WTC11 (cell line): ENCODE measurements around the gene CHPT1. TPM values are rescaled to one million over a fixed set of nuclear protein-coding genes. Genes with fewer than 3 reads are reported as not detected.
A peak's percentile ranks its signal among the peaks of the same experiment; 100 is the strongest.

Experiments used
- ATAC-seq: fragments of 200-7000 bp; cut with Tn5 transposase; 2 replicates; pipeline ENCODE4 v1.10.0; 2021; ENCODE audit warnings: mild to moderate bottlenecking, moderate library complexity
- CTCF ChIA-PET: fragments of 300-600 bp; sonication (Branson Sonifier 250); formaldehyde crosslinking; loops from one replicate; lab custom pipeline; 2021; ENCODE audit warnings: antibody characterized with exemption; lab: Charles Lee
- POLR2A ChIA-PET: fragments of 350-600 bp; sonication (Branson Sonifier 250); formaldehyde crosslinking; loops from one replicate; lab custom pipeline; 2021; ENCODE audit warnings: antibody characterized with exemption; lab: Charles Lee
- DNase-seq: peaks from one replicate; pipeline ENCODE4 v3.0.0; 2021; ENCODE audit warnings: low spot score
- H3K27ac Mint-ChIP-seq: 2 replicates; pipeline ENCODE4 v1.8.0; 2021; ENCODE audit warnings: mixed read lengths
- H3K27me3 Mint-ChIP-seq: 2 replicates; pipeline ENCODE4 v1.8.0; 2021; ENCODE audit warnings: low read depth, mild to moderate bottlenecking, moderate library complexity, mixed read lengths
- H3K36me3 Mint-ChIP-seq: 2 replicates; pipeline ENCODE4 v1.8.0; 2021; ENCODE audit warnings: mixed read lengths
- H3K4me1 Mint-ChIP-seq: 2 replicates; pipeline ENCODE4 v1.8.0; 2022; ENCODE audit warnings: mixed read lengths
- H3K4me3 Mint-ChIP-seq: 2 replicates; pipeline ENCODE4 v1.8.0; 2021; ENCODE audit warnings: mild to moderate bottlenecking, moderate library complexity, mixed read lengths
- H3K9me3 Mint-ChIP-seq: 2 replicates; pipeline ENCODE4 v1.8.0; 2021; ENCODE audit warnings: mixed read lengths
- AFF4 ChIP-seq: sonication (generic); formaldehyde crosslinking; IDR thresholded peaks from 2 replicates; pipeline ENCODE4 v1.8.1; 2023; ENCODE audit warnings: mild to moderate bottlenecking, missing genetic modification reagents, borderline replicate concordance
- ARID4B ChIP-seq: sonication (generic); formaldehyde crosslinking; IDR thresholded peaks from 2 replicates; pipeline ENCODE4 v1.8.0; 2023; ENCODE audit warnings: missing genetic modification reagents, mild to moderate bottlenecking, borderline replicate concordance
- ATF1 ChIP-seq: sonication (generic); formaldehyde crosslinking; IDR thresholded peaks from 2 replicates; pipeline ENCODE4 v1.8.1; 2023; ENCODE audit warnings: mild to moderate bottlenecking, moderate library complexity, missing genetic modification reagents
- E2F1 ChIP-seq: sonication (generic); formaldehyde crosslinking; IDR thresholded peaks from 2 replicates; pipeline ENCODE4 v1.8.0; 2022; ENCODE audit warnings: mild to moderate bottlenecking, missing genetic modification reagents
- E2F5 ChIP-seq: sonication (generic); formaldehyde crosslinking; IDR thresholded peaks from 2 replicates; pipeline ENCODE4 v1.8.1; 2022; ENCODE audit warnings: mild to moderate bottlenecking, moderate library complexity, missing genetic modification reagents
- EMX1 ChIP-seq: fragments of 250-450 bp; sonication (Bioruptor Pico); IDR thresholded peaks from 2 replicates; pipeline ENCODE4 v1.8.0; 2021; ENCODE audit warnings: mild to moderate bottlenecking
- FOXK1 ChIP-seq: sonication (generic); formaldehyde crosslinking; IDR thresholded peaks from 2 replicates; pipeline ENCODE4 v1.8.0; 2022; ENCODE audit warnings: mild to moderate bottlenecking, moderate library complexity, missing genetic modification reagents
- GTF2I ChIP-seq: fragments of 250-450 bp; sonication (Bioruptor Pico); conservative IDR thresholded peaks from 2 replicates; pipeline ENCODE4 v1.4.0; 2021; ENCODE audit warnings: mild to moderate bottlenecking
- HMGA2 ChIP-seq: fragments of 250-450 bp; sonication (Bioruptor Pico); IDR thresholded peaks from 2 replicates; pipeline ENCODE4 v1.4.0; 2021; ENCODE audit warnings: mild to moderate bottlenecking, moderate library complexity
- JUN ChIP-seq: sonication (generic); formaldehyde crosslinking; IDR thresholded peaks from 2 replicates; pipeline ENCODE4 v1.8.0; 2023; ENCODE audit warnings: mild to moderate bottlenecking, missing genetic modification reagents
- KAT7 ChIP-seq: sonication (generic); formaldehyde crosslinking; IDR thresholded peaks from 2 replicates; pipeline ENCODE4 v1.8.1; 2023; ENCODE audit warnings: missing genetic modification reagents, mild to moderate bottlenecking, borderline replicate concordance
- SMAD4 ChIP-seq: sonication (generic); formaldehyde crosslinking; IDR thresholded peaks from 2 replicates; pipeline ENCODE4 v1.8.0; 2022; ENCODE audit warnings: mild to moderate bottlenecking, missing genetic modification reagents
- TCF7 ChIP-seq: sonication (generic); formaldehyde crosslinking; IDR thresholded peaks from 2 replicates; pipeline ENCODE4 v1.8.0; 2022; ENCODE audit warnings: mild to moderate bottlenecking, low read depth, missing genetic modification reagents, moderate library complexity
- ZBTB21 ChIP-seq: sonication (generic); formaldehyde crosslinking; IDR thresholded peaks from 2 replicates; pipeline ENCODE4 v1.8.1; 2023; ENCODE audit warnings: mild to moderate bottlenecking, missing genetic modification reagents, borderline replicate concordance
- ZMAT4 ChIP-seq: fragments of 250-450 bp; sonication (Bioruptor Pico); IDR thresholded peaks from 2 replicates; pipeline ENCODE4 v1.9.0; 2021; ENCODE audit warnings: mild to moderate bottlenecking
- ZNF121 ChIP-seq: sonication (generic); formaldehyde crosslinking; IDR thresholded peaks from 2 replicates; pipeline ENCODE4 v1.8.0; 2023; ENCODE audit warnings: missing genetic modification reagents
- ZNF138 ChIP-seq: sonication (generic); formaldehyde crosslinking; conservative IDR thresholded peaks from 2 replicates; pipeline ENCODE4 v1.8.1; 2022; ENCODE audit warnings: mild to moderate bottlenecking, moderate library complexity, missing genetic modification reagents
- ZNF232 ChIP-seq: sonication (generic); formaldehyde crosslinking; IDR thresholded peaks from 2 replicates; pipeline ENCODE4 v1.8.0; 2022; ENCODE audit warnings: mild to moderate bottlenecking, missing genetic modification reagents
- total RNA-seq: library from RNA; stranded (reverse); gene quantifications from 3 replicates; pipeline ENCODE4 v1.2.3, GENCODE V29; 2021
- TF ChIP-seq, protein P1 (sequence below): fragments of 250-450 bp; sonication (Bioruptor Pico); conservative IDR thresholded peaks from 2 replicates; pipeline ENCODE4 v1.9.0; 2021; ENCODE audit warnings: mild to moderate bottlenecking

The CHPT1 gene
- total RNA-seq, 1 experiment from 2014 or later: 19.1 TPM

GRCh38 chr12:101763246-101763931, 65.9 kb downstream of the CHPT1 start:
- Mint-ChIP-seq H3K27me3 (no peaks in the 10 kb centered on the region), H3K36me3 (peaks cover 7% of the 10 kb centered on the region), H3K27ac (peak overlapping the region; percentile 73), H3K4me1 (peaks cover 8% of the 10 kb centered on the region), H3K9me3 (no peaks in the 10 kb centered on the region), H3K4me3 (no peak overlapping the region)
- TF ChIP-seq, protein P1, sequence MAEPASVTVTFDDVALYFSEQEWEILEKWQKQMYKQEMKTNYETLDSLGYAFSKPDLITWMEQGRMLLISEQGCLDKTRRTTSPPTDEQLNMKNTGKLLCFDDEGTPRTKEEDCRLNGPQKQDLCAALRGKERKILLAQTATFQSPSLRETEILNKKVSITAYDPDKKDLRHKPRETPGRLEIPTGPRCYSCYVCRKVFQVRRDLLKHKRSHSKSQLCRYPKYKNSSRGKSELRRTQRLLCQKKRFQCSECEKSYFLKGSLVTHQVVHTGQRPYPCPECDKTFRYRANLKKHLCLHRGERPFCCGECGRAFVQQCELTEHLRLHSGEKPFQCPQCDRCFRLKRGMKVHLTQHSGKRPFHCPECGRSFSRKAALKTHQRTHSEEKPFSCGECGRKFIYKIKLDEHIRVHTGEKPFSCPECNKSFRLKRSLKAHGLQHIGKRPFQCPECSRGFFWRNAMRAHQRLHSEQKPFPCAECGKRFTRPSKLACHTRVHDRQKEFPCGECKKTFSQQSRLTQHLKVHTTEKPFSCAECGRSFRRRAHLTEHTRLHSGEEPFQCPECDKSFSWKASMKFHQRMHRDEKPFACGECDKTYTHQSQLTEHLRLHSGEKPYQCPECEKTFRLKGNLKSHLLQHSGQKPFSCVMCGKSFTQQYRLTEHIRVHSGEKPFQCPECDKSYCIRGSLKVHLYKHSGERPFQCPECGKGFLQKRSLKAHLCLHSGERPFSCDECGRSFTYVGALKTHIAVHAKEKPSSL (CRISPR knock-in tag): no peak
- TF ChIP-seq ZNF232 (no peak), ZNF138 (CRISPR knock-in tag) (no peak), JUN (CRISPR knock-in tag) (no peak), GTF2I (no peak)
- ATAC-seq (no peak), DNase-seq (no peak)
- ChIA-PET POLR2A (no interaction called here), CTCF (interaction anchor here (1.4 kb wide), 1 partner anchor 10 kb away, joined by 6 read pairs; no protein-coding TSS in a partner anchor)

- POLR2A ChIA-PET: interaction anchor here (0.6 kb wide), 1 partner anchor 55 kb away, joined by 9 read pairs; no protein-coding TSS in a partner anchor
- Mint-ChIP-seq H3K4me1 (peaks cover 8% of the 10 kb centered on the region), H3K27ac (no peak overlapping the region), H3K36me3 (peaks cover 5% of the 10 kb centered on the region), H3K4me3 (no peak overlapping the region), H3K9me3 (no peaks in the 10 kb centered on the region), H3K27me3 (no peaks in the 10 kb centered on the region)
- CTCF ChIA-PET: interaction anchor here (0.6 to 1.4 kb wide), 2 partner anchors 10 to 66 kb away, joined by 3 to 6 read pairs; no protein-coding TSS in a partner anchor
- DNase-seq: no peak
- no peak for ATAC-seq
- TF ChIP-seq ARID4B (CRISPR knock-in tag) (no peak), ZMAT4 (CRISPR knock-in tag) (no peak), ZNF121 (CRISPR knock-in tag) (no peak), KAT7 (CRISPR knock-in tag) (no peak), E2F5 (no peak), HMGA2 (CRISPR knock-in tag) (no peak), TCF7 (no peak), SMAD4 (CRISPR knock-in tag) (no peak), E2F1 (CRISPR knock-in tag) (no peak), ATF1 (CRISPR knock-in tag) (no peak), EMX1 (CRISPR knock-in tag) (no peak), ZBTB21 (CRISPR knock-in tag) (no peak), FOXK1 (CRISPR knock-in tag) (no peak), AFF4 (CRISPR knock-in tag) (no peak)
Observed at GRCh38 chr12:101764051-101764792, 66.8 kb downstream of the CHPT1 start.
